A549 (cell line): ENCODE results near the gene HOXA13.

Experiments
- CHD2 ChIP-seq: fragments of 150-350 bp; IDR thresholded peaks from 2 replicates; pipeline ENCODE4 v1.6.1; 2014; ENCODE audit warnings: low read length; ENCODE audit not compliant: partially characterized antibody
- CTCF ChIP-seq: fragments of >200 bp; sonication (Bioruptor Twin); formaldehyde crosslinking; IDR thresholded peaks from 3 replicates; pipeline ENCODE4 v1.5.1; 2016
- EP300 ChIP-seq, 2 experiments: fragments of >200 bp; sonication (Bioruptor Twin); formaldehyde crosslinking; IDR thresholded peaks; 2 replicates in 1 of 2; 3 replicates in 1 of 2; pipeline ENCODE4 v1.6.1; 2016 to 2017
- FOSL2 ChIP-seq, 2 experiments: fragments of 450-650 bp in 1 of 2; fragments of >200 bp in 1 of 2; sonication (Bioruptor Twin) in 1 of 2; formaldehyde crosslinking; IDR thresholded peaks; 2 replicates each; pipeline versions ENCODE4 v1.5.0 to v1.6.1; 2016 to 2020; ENCODE audit warnings: mild to moderate bottlenecking in 1 of 2, moderate library complexity in 1 of 2
- GATA3 ChIP-seq: IDR thresholded peaks from 2 replicates; pipeline ENCODE4 v1.6.1; 2012; ENCODE audit warnings: borderline replicate concordance
- MAFK ChIP-seq: fragments of 450-650 bp; IDR thresholded peaks from 2 replicates; pipeline ENCODE4 v1.6.1; 2014; ENCODE audit not compliant: partially characterized antibody
- MAX ChIP-seq: IDR thresholded peaks from 2 replicates; pipeline ENCODE4 v1.6.1; 2012
- POLR2AphosphoS2 ChIP-seq: conservative IDR thresholded peaks from 2 replicates; pipeline ENCODE4 v1.6.1; 2012; ENCODE audit warnings: low read length, improper control_type of control experiment, inconsistent platforms
- RNF2 ChIP-seq: fragments of 200-600 bp; sonication (generic); IDR thresholded peaks from 2 replicates; pipeline ENCODE4 v1.6.1; 2016; ENCODE audit warnings: low read depth, mild to moderate bottlenecking, antibody characterized with exemption, moderate library complexity, borderline replicate concordance
- TP53 ChIP-seq: fragments of 250-450 bp; sonication (Bioruptor Pico); IDR thresholded peaks from 2 replicates; pipeline ENCODE4 v1.5.0; 2021; ENCODE audit warnings: mild to moderate bottlenecking, moderate library complexity
- USF2 ChIP-seq: fragments of 450-650 bp; IDR thresholded peaks from 2 replicates; pipeline ENCODE4 v1.6.1; 2014; ENCODE audit warnings: antibody characterized with exemption

GRCh38 chr7:27193335-27194001 lies 6.4 kb downstream of the HOXA13 start:
- TF ChIP-seq GATA3 (no peak), CTCF (no peak), MAX (no peak), CHD2 (no peak), POLR2AphosphoS2 (no peak), TP53 (CRISPR knock-in tag) (no peak), MAFK (no peak), RNF2 (no peak), EP300 (IDR thresholded peaks at IDR 0.05) (no peak), FOSL2 (IDR thresholded peaks at IDR 0.05) (no peak), FOSL2 (CRISPR knock-in tag; IDR thresholded peaks at IDR 0.05) (no peak), USF2 (no peak)
